HEK293 (cell line): ENCODE measurements around the gene GOLGA8B.

Experiments used
- CTCF ChIA-PET: fragments of 350-600 bp; formaldehyde crosslinking; extraction: SDS; loops from one replicate; lab custom pipeline; 2021; ENCODE audit warnings: antibody characterized with exemption; lab: Yijun Ruan, JAX
- POLR2A ChIA-PET: fragments of 300-600 bp; formaldehyde crosslinking; extraction: SDS; loops from one replicate; lab custom pipeline; 2020; ENCODE audit warnings: antibody characterized with exemption, inconsistent platforms; lab: Yijun Ruan, JAX
- H3K27ac ChIP-seq: fragments of 200-500 bp; sonication (Bioruptor generic); 2 replicates; pipeline ENCODE4 v1.5.1; 2014; ENCODE audit warnings: low read depth, low read length, control low read depth, inconsistent platforms; ENCODE audit errors: extremely low read depth
- H3K36me3 ChIP-seq, 2 experiments: fragments of 200-500 bp in 1 of 2; sonication (Bioruptor generic) in 1 of 2; 1 replicate in 1 of 2; 2 replicates in 1 of 2; pipeline ENCODE4 v1.5.1; 2014 to 2017; ENCODE audit warnings: inconsistent platforms in 2 of 2, low read length in 2 of 2; ENCODE audit not compliant: control insufficient read depth in 2 of 2, insufficient read depth in 1 of 2
- H3K4me1 ChIP-seq: fragments of 200-500 bp; sonication (Bioruptor generic); 2 replicates; pipeline ENCODE4 v1.5.1; 2014; ENCODE audit warnings: mild to moderate bottlenecking, low read length, inconsistent platforms; ENCODE audit not compliant: control insufficient read depth, insufficient read depth
- H3K4me3 ChIP-seq: 2 replicates; pipeline ENCODE4 v1.5.1; 2011; ENCODE audit warnings: low read depth, mild to moderate bottlenecking, control low read depth, low read length, moderate library complexity
- H3K9me3 ChIP-seq: fragments of 200-500 bp; sonication (Bioruptor generic); 2 replicates; pipeline ENCODE4 v1.5.1; 2014; ENCODE audit warnings: low read depth, low read length, inconsistent platforms; ENCODE audit not compliant: control insufficient read depth, insufficient read depth
- BCL11B ChIP-seq: fragments of 450-650 bp; formaldehyde crosslinking; IDR thresholded peaks from 2 replicates; pipeline ENCODE4 v1.5.1; 2016; ENCODE audit warnings: low read depth, missing biosample characterization, missing genetic modification characterization
- EGR2 ChIP-seq: fragments of 450-650 bp; formaldehyde crosslinking; IDR thresholded peaks from 2 replicates; pipeline ENCODE4 v1.5.1; 2016; ENCODE audit warnings: low read depth, missing biosample characterization, missing genetic modification characterization
- GFI1B ChIP-seq: fragments of 450-650 bp; formaldehyde crosslinking; IDR thresholded peaks from 2 replicates; pipeline ENCODE4 v1.5.1; 2016; ENCODE audit warnings: missing biosample characterization, missing genetic modification characterization
- GLIS1 ChIP-seq: fragments of 450-650 bp; formaldehyde crosslinking; IDR thresholded peaks from 2 replicates; pipeline ENCODE4 v1.5.1; 2016; ENCODE audit warnings: missing biosample characterization, missing genetic modification characterization
- KLF10 ChIP-seq: fragments of 450-650 bp; IDR thresholded peaks from 2 replicates; pipeline ENCODE4 v1.5.1; 2018; ENCODE audit warnings: missing biosample characterization, mild to moderate bottlenecking, missing genetic modification characterization
- KLF8 ChIP-seq: fragments of 450-650 bp; formaldehyde crosslinking; IDR thresholded peaks from 2 replicates; pipeline ENCODE4 v1.5.1; 2016; ENCODE audit warnings: missing biosample characterization, missing genetic modification characterization
- OSR2 ChIP-seq: fragments of 450-650 bp; formaldehyde crosslinking; IDR thresholded peaks from 2 replicates; pipeline ENCODE4 v1.5.1; 2016; ENCODE audit warnings: missing biosample characterization, missing genetic modification characterization
- RBAK ChIP-seq: fragments of 450-650 bp; formaldehyde crosslinking; IDR thresholded peaks from 2 replicates; pipeline ENCODE4 v1.5.1; 2016; ENCODE audit warnings: missing biosample characterization, missing genetic modification characterization
- SCRT1 ChIP-seq: fragments of 450-650 bp; formaldehyde crosslinking; IDR thresholded peaks from 2 replicates; pipeline ENCODE4 v1.5.1; 2016; ENCODE audit warnings: missing biosample characterization, missing genetic modification characterization, borderline replicate concordance
- SP2 ChIP-seq: fragments of 450-650 bp; formaldehyde crosslinking; IDR thresholded peaks from 2 replicates; pipeline ENCODE4 v1.5.1; 2016; ENCODE audit warnings: missing biosample characterization, missing genetic modification characterization
- SP7 ChIP-seq: fragments of 450-650 bp; formaldehyde crosslinking; IDR thresholded peaks from 2 replicates; pipeline ENCODE4 v1.5.1; 2016; ENCODE audit warnings: missing biosample characterization, missing genetic modification characterization
- TRIM28 ChIP-seq: IDR thresholded peaks from 2 replicates; pipeline ENCODE4 v1.6.1; 2011; ENCODE audit warnings: low read length, control low read depth, borderline replicate concordance
- ZBTB8A ChIP-seq: fragments of 450-650 bp; formaldehyde crosslinking; IDR thresholded peaks from 2 replicates; pipeline ENCODE4 v1.5.1; 2016; ENCODE audit warnings: missing biosample characterization, missing genetic modification characterization
- ZFP41 ChIP-seq: fragments of 450-650 bp; formaldehyde crosslinking; IDR thresholded peaks from 2 replicates; pipeline ENCODE4 v1.5.1; 2016; ENCODE audit warnings: missing biosample characterization, missing genetic modification characterization, borderline replicate concordance
- ZNF10 ChIP-seq: fragments of 450-650 bp; formaldehyde crosslinking; IDR thresholded peaks from 2 replicates; pipeline ENCODE4 v1.5.1; 2017; ENCODE audit warnings: missing biosample characterization, missing genetic modification characterization
- ZNF112 ChIP-seq: fragments of 450-650 bp; formaldehyde crosslinking; IDR thresholded peaks from 2 replicates; pipeline ENCODE4 v1.5.0; 2017; ENCODE audit warnings: missing biosample characterization, missing genetic modification characterization
- ZNF121 ChIP-seq: fragments of 450-650 bp; formaldehyde crosslinking; IDR thresholded peaks from 2 replicates; pipeline ENCODE4 v1.5.1; 2016; ENCODE audit warnings: missing biosample characterization, missing genetic modification characterization
- ZNF146 ChIP-seq: fragments of 450-650 bp; formaldehyde crosslinking; IDR thresholded peaks from 2 replicates; pipeline ENCODE4 v1.5.1; 2016; ENCODE audit warnings: missing biosample characterization, missing genetic modification characterization
- ZNF16 ChIP-seq: fragments of 450-650 bp; formaldehyde crosslinking; IDR thresholded peaks from 2 replicates; pipeline ENCODE4 v1.5.1; 2016; ENCODE audit warnings: low read depth, missing biosample characterization, missing genetic modification characterization
- ZNF221 ChIP-seq: fragments of 450-650 bp; formaldehyde crosslinking; IDR thresholded peaks from 2 replicates; pipeline ENCODE4 v1.5.1; 2017; ENCODE audit warnings: missing biosample characterization, missing genetic modification characterization, borderline replicate concordance
- ZNF24 ChIP-seq: fragments of 450-650 bp; formaldehyde crosslinking; IDR thresholded peaks from 2 replicates; pipeline ENCODE4 v1.5.1; 2016; ENCODE audit warnings: missing biosample characterization, missing genetic modification characterization
- ZNF274 ChIP-seq, 2 experiments: fragments of 200-500 bp in 1 of 2; fragments of 450-650 bp in 1 of 2; sonication (Bioruptor generic) in 1 of 2; formaldehyde crosslinking in 1 of 2; IDR thresholded peaks; 2 replicates each; pipeline versions ENCODE4 v1.5.1 to v1.6.1; 2014 to 2016; ENCODE audit warnings: borderline replicate concordance in 1 of 2, inconsistent platforms in 1 of 2, low read length in 1 of 2, missing biosample characterization in 1 of 2, missing genetic modification characterization in 1 of 2
- ZNF335 ChIP-seq: fragments of 450-650 bp; formaldehyde crosslinking; conservative IDR thresholded peaks from 2 replicates; pipeline ENCODE4 v1.5.1; 2016; ENCODE audit warnings: missing biosample characterization, missing genetic modification characterization
- ZNF354C ChIP-seq: fragments of 450-650 bp; formaldehyde crosslinking; IDR thresholded peaks from 2 replicates; pipeline ENCODE4 v1.5.1; 2016; ENCODE audit warnings: missing biosample characterization, missing genetic modification characterization, low read depth, borderline replicate concordance
- ZNF391 ChIP-seq: fragments of 450-650 bp; formaldehyde crosslinking; IDR thresholded peaks from 2 replicates; pipeline ENCODE4 v1.5.1; 2016; ENCODE audit warnings: low read depth, missing biosample characterization, missing genetic modification characterization, borderline replicate concordance
- ZNF404 ChIP-seq: fragments of 450-650 bp; formaldehyde crosslinking; IDR thresholded peaks from 2 replicates; pipeline ENCODE4 v1.5.1; 2017; ENCODE audit warnings: missing biosample characterization, missing genetic modification characterization
- ZNF473 ChIP-seq: fragments of 450-650 bp; formaldehyde crosslinking; IDR thresholded peaks from 2 replicates; pipeline ENCODE4 v1.5.1; 2017; ENCODE audit warnings: missing biosample characterization, missing genetic modification characterization
- ZNF48 ChIP-seq: fragments of 450-650 bp; formaldehyde crosslinking; IDR thresholded peaks from 2 replicates; pipeline ENCODE4 v1.5.1; 2016; ENCODE audit warnings: missing biosample characterization, missing genetic modification characterization
- ZNF501 ChIP-seq: fragments of 450-650 bp; formaldehyde crosslinking; IDR thresholded peaks from 2 replicates; pipeline ENCODE4 v1.5.1; 2016; ENCODE audit warnings: missing biosample characterization, missing genetic modification characterization
- ZNF571 ChIP-seq: fragments of 450-650 bp; formaldehyde crosslinking; IDR thresholded peaks from 2 replicates; pipeline ENCODE4 v1.5.0; 2017; ENCODE audit warnings: missing biosample characterization, missing genetic modification characterization
- ZNF629 ChIP-seq: fragments of 450-650 bp; formaldehyde crosslinking; IDR thresholded peaks from 2 replicates; pipeline ENCODE4 v1.5.1; 2017; ENCODE audit warnings: missing biosample characterization, missing genetic modification characterization
- ZNF658 ChIP-seq: fragments of 450-650 bp; formaldehyde crosslinking; IDR thresholded peaks from 2 replicates; pipeline ENCODE4; 2016; ENCODE audit warnings: missing biosample characterization, missing genetic modification characterization
- ZNF747 ChIP-seq: fragments of 450-650 bp; formaldehyde crosslinking; IDR thresholded peaks from 2 replicates; pipeline ENCODE4 v1.5.1; 2016; ENCODE audit warnings: missing biosample characterization, missing genetic modification characterization
- ZSCAN16 ChIP-seq: fragments of 450-650 bp; formaldehyde crosslinking; IDR thresholded peaks from 2 replicates; pipeline ENCODE4 v1.5.1; 2016; ENCODE audit warnings: missing biosample characterization, missing genetic modification characterization
- ZSCAN30 ChIP-seq: fragments of 450-650 bp; IDR thresholded peaks from 2 replicates; pipeline ENCODE4 v1.5.1; 2018; ENCODE audit warnings: missing biosample characterization, mild to moderate bottlenecking, missing genetic modification characterization, moderate library complexity
- TF ChIP-seq, protein P1 (sequence below): fragments of 450-650 bp; formaldehyde crosslinking; IDR thresholded peaks from 2 replicates; pipeline ENCODE4 v1.5.1; 2016; ENCODE audit warnings: missing biosample characterization, missing genetic modification characterization
- TF ChIP-seq, protein P2 (sequence below): fragments of 450-650 bp; formaldehyde crosslinking; IDR thresholded peaks from 2 replicates; pipeline ENCODE4 v1.5.1; 2016; ENCODE audit warnings: missing biosample characterization, missing genetic modification characterization

Gene GOLGA8B

DNA sequence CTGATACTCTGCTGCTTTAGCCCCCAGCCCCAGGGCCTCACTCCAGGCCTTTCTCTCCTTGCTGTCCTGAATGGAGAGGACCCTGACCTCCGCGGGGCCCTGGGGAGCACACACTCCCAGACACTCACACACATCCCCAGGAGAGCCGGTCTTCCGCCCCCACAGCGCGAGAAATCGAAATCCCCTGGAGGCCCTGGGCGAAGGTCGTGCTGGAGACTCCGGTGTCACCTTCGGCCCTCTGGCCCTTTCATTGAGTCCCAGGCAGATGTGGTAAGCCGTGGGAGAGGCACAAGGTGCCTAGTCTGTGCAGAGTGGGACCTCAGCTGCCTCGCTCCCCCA is 848 bp upstream of the GOLGA8B start:
- TF ChIP-seq, protein P1, sequence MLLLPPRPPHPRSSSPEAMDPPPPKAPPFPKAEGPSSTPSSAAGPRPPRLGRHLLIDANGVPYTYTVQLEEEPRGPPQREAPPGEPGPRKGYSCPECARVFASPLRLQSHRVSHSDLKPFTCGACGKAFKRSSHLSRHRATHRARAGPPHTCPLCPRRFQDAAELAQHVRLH, result no peak
- TF ChIP-seq ZNF404 (tag by site-specific recombination), result no peak
- TF ChIP-seq EGR2 (tag by site-specific recombination), result no peak
- TF ChIP-seq ZNF121 (tag by site-specific recombination), result no peak
- TF ChIP-seq ZNF658 (tag by site-specific recombination), result no peak
- no peak for TF ChIP-seq ZSCAN30 (tag by site-specific recombination)
- TF ChIP-seq ZNF10, result no peak
- TF ChIP-seq ZNF24, result no peak
- no peak for TF ChIP-seq SCRT1 (tag by site-specific recombination)
- no peak for TF ChIP-seq ZNF335
- no peak for TF ChIP-seq ZNF629 (tag by site-specific recombination)
- TF ChIP-seq OSR2 (tag by site-specific recombination), result no peak
- TF ChIP-seq KLF8, result no peak
- TF ChIP-seq, protein P2, sequence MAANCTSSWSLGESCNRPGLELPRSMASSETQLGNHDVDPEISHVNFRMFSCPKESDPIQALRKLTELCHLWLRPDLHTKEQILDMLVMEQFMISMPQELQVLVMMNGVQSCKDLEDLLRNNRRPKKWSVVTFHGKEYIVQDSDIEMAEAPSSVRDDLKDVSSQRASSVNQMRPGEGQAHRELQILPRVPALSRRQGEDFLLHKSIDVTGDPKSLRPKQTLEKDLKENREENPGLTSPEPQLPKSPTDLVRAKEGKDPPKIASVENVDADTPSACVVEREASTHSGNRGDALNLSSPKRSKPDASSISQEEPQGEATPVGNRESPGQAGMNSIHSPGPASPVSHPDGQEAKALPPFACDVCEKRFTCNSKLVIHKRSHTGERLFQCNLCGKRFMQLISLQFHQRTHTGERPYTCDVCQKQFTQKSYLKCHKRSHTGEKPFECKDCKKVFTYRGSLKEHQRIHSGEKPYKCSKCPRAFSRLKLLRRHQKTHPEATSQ (tag by site-specific recombination), result no peak
- no peak for TF ChIP-seq ZNF16 (tag by site-specific recombination)
- no peak for TF ChIP-seq ZNF48 (tag by site-specific recombination)
- TF ChIP-seq ZNF501 (tag by site-specific recombination), result no peak
- no peak for TF ChIP-seq ZNF146 (tag by site-specific recombination)
- TF ChIP-seq ZNF274 (IDR thresholded peaks at IDR 0.05; ENCODE audit: low read length), result no peak
- TF ChIP-seq ZNF274 (tag by site-specific recombination; IDR thresholded peaks at IDR 0.05; ENCODE audit: borderline replicate concordance), result no peak
- H3K36me3 ChIP-seq, result no peaks in the 10 kb centered on the region
- CTCF ChIA-PET, result no interaction called here
- POLR2A ChIA-PET, result no interaction called here
- H3K4me1 ChIP-seq, result no peaks in the 10 kb centered on the region
- no peak overlapping the region; the same call in 1 of the 2 replicates for H3K27ac ChIP-seq
- no peaks in the 10 kb centered on the region for H3K9me3 ChIP-seq
- peak overlapping the region; percentile 66 for H3K4me3 ChIP-seq

DNA sequence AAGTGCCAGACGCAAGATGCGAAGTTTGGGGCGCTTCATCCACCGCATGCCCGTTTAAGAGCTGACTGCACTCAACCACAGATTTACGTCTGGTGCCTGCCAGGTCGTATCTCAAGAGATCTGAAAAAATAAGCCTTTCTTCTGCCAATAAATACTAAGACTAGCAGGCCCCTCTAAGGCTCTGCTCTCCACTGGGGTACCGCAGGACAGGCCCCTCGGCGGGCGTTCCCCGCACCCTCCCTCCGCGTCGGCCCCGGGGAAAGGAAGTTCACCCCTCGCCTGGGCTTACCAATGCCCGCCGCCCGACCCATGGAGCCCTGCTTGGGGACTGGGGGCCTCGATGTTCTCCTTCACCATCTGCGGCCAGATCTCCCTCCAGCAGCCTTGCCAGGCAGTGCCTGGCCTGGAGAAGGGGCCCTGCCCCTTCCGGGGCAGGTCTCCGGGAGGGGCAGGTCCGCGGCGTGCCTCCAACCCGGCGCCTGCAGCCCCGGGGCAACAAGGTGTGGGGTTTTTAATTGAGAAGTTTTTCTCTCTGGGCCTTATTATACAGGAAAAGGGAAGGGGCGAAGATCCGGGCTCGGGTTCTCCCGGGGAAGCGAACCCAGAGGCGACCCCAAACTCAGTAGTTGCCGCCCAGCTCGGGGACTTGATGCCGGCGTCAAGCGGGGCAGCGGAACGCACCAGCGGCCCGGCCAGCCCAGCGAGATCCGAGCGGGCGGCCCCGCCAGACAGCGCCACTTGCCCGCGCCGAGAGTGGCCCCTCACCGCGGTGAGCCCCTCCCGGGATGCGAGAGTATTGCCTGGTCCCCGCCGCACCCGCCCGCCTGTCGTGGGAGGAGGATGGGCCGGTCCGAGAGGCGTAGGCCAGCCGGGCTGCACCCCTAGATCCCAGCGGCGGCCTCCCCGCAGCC is 735 bp downstream of the GOLGA8B start:
- Histone ChIP-seq H3K27ac (peak overlapping the region; percentile 66; the same call in 1 of the 2 replicates), H3K36me3 (no peaks in the 10 kb centered on the region), H3K9me3 (no peaks in the 10 kb centered on the region), H3K4me3 (peak overlapping the region; percentile 66), H3K4me1 (no peaks in the 10 kb centered on the region)
- ChIA-PET POLR2A (interaction anchor here (0.5 to 1.3 kb wide), 7 partner anchors 68 to 373 kb away, joined by 3 to 8 read pairs (median 3); partner anchors contain the start of genes GOLGA8A, KATNBL1 and LPCAT4), CTCF (interaction anchor here (0.7 kb wide), 1 partner anchor 414 kb away, joined by 6 read pairs; no protein-coding TSS in a partner anchor)
- no peak for TF ChIP-seq ZNF354C
- peak; percentile 81 for TF ChIP-seq SP2 (tag by site-specific recombination)
- no peak for TF ChIP-seq ZFP41 (tag by site-specific recombination)
- TF ChIP-seq SP7, result no peak
- no peak for TF ChIP-seq ZNF121 (tag by site-specific recombination)
- no peak for TF ChIP-seq BCL11B (tag by site-specific recombination)
- no peak for TF ChIP-seq RBAK (tag by site-specific recombination)
- no peak for TF ChIP-seq ZNF391 (tag by site-specific recombination)
- no peak for TF ChIP-seq TRIM28
- no peak for TF ChIP-seq GFI1B
- TF ChIP-seq KLF10 (tag by site-specific recombination), result 0 out of 2 replicates have a peak, but pooled peaks have one; percentile 37
- no peak for TF ChIP-seq GLIS1 (tag by site-specific recombination)
- no peak for TF ChIP-seq ZNF747 (tag by site-specific recombination)
- TF ChIP-seq ZNF221 (tag by site-specific recombination), result no peak
- TF ChIP-seq ZBTB8A (tag by site-specific recombination), result no peak
- no peak for TF ChIP-seq ZNF112 (tag by site-specific recombination)
- no peak for TF ChIP-seq ZNF473
- TF ChIP-seq ZNF571 (tag by site-specific recombination), result no peak
- no peak for TF ChIP-seq ZSCAN16
- TF ChIP-seq EGR2 (tag by site-specific recombination), result no peak
